K562 (cell line): ENCODE results near the gene NPB.

Experiments used
- KLF6 ChIP-seq: fragments of 250-450 bp; sonication (Bioruptor Pico); IDR thresholded peaks from 2 replicates; pipeline ENCODE4 v1.4.0; 2020; ENCODE audit warnings: mild to moderate bottlenecking, moderate library complexity, borderline replicate concordance
- POLR2AphosphoS5 ChIP-seq: IDR thresholded peaks from 2 replicates; pipeline ENCODE4 v1.6.1; 2011; ENCODE audit warnings: mild to moderate bottlenecking, low read depth, low read length, moderate library complexity; ENCODE audit not compliant: control insufficient read depth, insufficient read depth
- RAD21 ChIP-seq, 2 experiments: fragments of 250-450 bp in 1 of 2; fragments of 450-650 bp in 1 of 2; sonication (Bioruptor Pico) in 1 of 2; formaldehyde crosslinking in 1 of 2; IDR thresholded peaks in 1 of 2; conservative IDR thresholded peaks in 1 of 2; 2 replicates each; pipeline versions ENCODE4 v1.4.0 to v1.8.0; 2020 to 2022; ENCODE audit warnings: mild to moderate bottlenecking in 2 of 2, moderate library complexity in 1 of 2
- RNF2 ChIP-seq: sonication (generic); IDR thresholded peaks from 2 replicates; pipeline ENCODE4 v1.6.1; 2016
- TAF1 ChIP-seq: IDR thresholded peaks from 2 replicates; pipeline ENCODE4 v1.6.1; 2011; ENCODE audit warnings: mild to moderate bottlenecking, low read length, moderate library complexity; ENCODE audit not compliant: insufficient read depth, control insufficient read depth, severe bottlenecking; ENCODE audit errors: extremely low read depth
- TEAD4 ChIP-seq, 2 experiments: sonication (generic) in 1 of 2; formaldehyde crosslinking in 1 of 2; IDR thresholded peaks; 2 replicates each; pipeline versions ENCODE4 v1.6.1 to v1.8.0; 2012 to 2022; ENCODE audit warnings: borderline replicate concordance in 1 of 2, inconsistent platforms in 1 of 2, low read length in 1 of 2, mild to moderate bottlenecking in 1 of 2, missing genetic modification reagents in 1 of 2
- YY1 ChIP-seq, 3 experiments: IDR thresholded peaks; 2 replicates each; pipeline ENCODE4 v1.6.1; 2011; ENCODE audit warnings: low read length in 2 of 3, mild to moderate bottlenecking in 2 of 3, moderate library complexity in 2 of 3, borderline replicate concordance in 1 of 3, control low read depth in 1 of 3, low read depth in 1 of 3; ENCODE audit not compliant: insufficient read depth in 3 of 3, insufficient replicate concordance in 2 of 3, control insufficient read depth in 1 of 3, insufficient read length in 1 of 3; ENCODE audit errors: extremely low read depth in 1 of 3

DNA sequence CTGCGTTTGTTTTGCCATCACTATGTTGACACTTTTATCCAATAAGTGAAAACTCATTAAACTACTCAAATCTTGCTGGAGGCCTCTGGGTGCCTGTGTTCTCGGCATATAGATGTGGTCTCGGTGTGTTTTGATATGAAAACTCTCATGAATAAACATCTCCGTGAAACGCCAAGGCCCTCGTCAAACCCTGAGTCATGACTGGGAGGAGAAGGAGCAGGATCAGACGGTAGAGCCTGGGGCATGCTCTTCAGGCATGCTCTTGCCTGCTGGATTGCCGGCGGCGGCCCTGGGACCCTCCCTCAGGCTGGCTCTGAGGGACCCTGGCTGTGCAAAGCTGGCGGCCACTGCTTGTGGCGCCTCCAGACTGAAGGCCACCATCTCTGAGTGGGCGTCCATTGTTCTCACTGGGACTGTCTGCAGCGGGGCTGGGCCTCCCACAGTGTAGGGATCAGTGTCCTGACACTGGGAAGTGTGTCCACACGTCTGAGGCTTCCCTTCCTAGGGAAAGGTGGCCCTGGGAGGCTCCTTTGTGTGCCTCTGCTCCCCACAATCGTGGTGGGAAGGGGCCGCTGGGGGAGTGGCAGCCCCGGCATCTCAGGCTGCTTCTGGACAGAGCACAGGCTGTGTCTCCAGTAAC lies 1.7 kb upstream of the NPB start:
- TF ChIP-seq RNF2 (no peak), YY1 (IDR thresholded peaks at IDR 0.05; ENCODE audit: borderline replicate concordance in 1 of 3, control insufficient read depth in 1 of 3, extremely low read depth in 1 of 3, insufficient read depth in 3 of 3, insufficient read length in 1 of 3, insufficient replicate concordance in 2 of 3, low read depth in 1 of 3, low read length in 2 of 3) (no peak), RAD21 (CRISPR knock-in tag; conservative IDR thresholded peaks at IDR 0.05 in 1 of 2, IDR thresholded peaks at IDR 0.05 in 1 of 2) (no peak), TAF1 (no peak), TEAD4 (IDR thresholded peaks at IDR 0.05; ENCODE audit: low read length) (no peak), TEAD4 (CRISPR knock-in tag; IDR thresholded peaks at IDR 0.05; ENCODE audit: borderline replicate concordance) (no peak), POLR2AphosphoS5 (no peak), KLF6 (CRISPR knock-in tag) (no peak)
